GM21619 (cell line): Measurements from ENCODE around the gene IGSF21.

Source experiments
- ATAC-seq: cut with Tn5 transposase; IDR thresholded peaks from one replicate; pipeline ENCODE4 v1.9.1; 2021; ENCODE audit not compliant: unreplicated experiment

Gene IGSF21

GRCh38 chr1:18203645-18204044 lies 96.0 kb downstream of the IGSF21 start:
- no peak for ATAC-seq

- no peak for ATAC-seq
Measured at GRCh38 chr1:18204575-18204974, 97.0 kb downstream of the IGSF21 start.

GRCh38 chr1:18205319-18205718 lies 97.7 kb downstream of the IGSF21 start:
- no peak for ATAC-seq

GRCh38 chr1:18211764-18212163 lies 104.2 kb downstream of the IGSF21 start:
- no peak for ATAC-seq

- no peak for ATAC-seq
Measured at GRCh38 chr1:18217398-18218043, 109.9 kb downstream of the IGSF21 start.

GRCh38 chr1:18229625-18230024 lies 122.0 kb downstream of the IGSF21 start:
- ATAC-seq, result no peak

GRCh38 chr1:18230321-18230720 lies 122.7 kb downstream of the IGSF21 start:
- ATAC-seq, result no peak

GRCh38 chr1:18230840-18231239 lies 123.2 kb downstream of the IGSF21 start:
- ATAC-seq, result no peak

- ATAC-seq, result no peak
Measured at GRCh38 chr1:18232052-18232451, 124.5 kb downstream of the IGSF21 start.

- no peak for ATAC-seq
Measured at GRCh38 chr1:18233176-18233864, 125.7 kb downstream of the IGSF21 start.

GRCh38 chr1:18234790-18235242 lies 127.2 kb downstream of the IGSF21 start:
- ATAC-seq, result no peak

GRCh38 chr1:18237371-18237770 lies 129.8 kb downstream of the IGSF21 start:
- no peak for ATAC-seq

- no peak for ATAC-seq
Measured at GRCh38 chr1:18238190-18238589, 130.6 kb downstream of the IGSF21 start.

- ATAC-seq, result no peak
Measured at GRCh38 chr1:18239671-18240070, 132.1 kb downstream of the IGSF21 start.

- no peak for ATAC-seq
Measured at GRCh38 chr1:18240906-18241305, 133.3 kb downstream of the IGSF21 start.

- no peak for ATAC-seq
Measured at GRCh38 chr1:18241891-18242290, 134.3 kb downstream of the IGSF21 start.

GRCh38 chr1:18243503-18244175 lies 136.0 kb downstream of the IGSF21 start:
- no peak for ATAC-seq

- no peak for ATAC-seq
Measured at GRCh38 chr1:18244762-18245161, 137.2 kb downstream of the IGSF21 start.

GRCh38 chr1:18245647-18246046 lies 138.0 kb downstream of the IGSF21 start:
- no peak for ATAC-seq

- ATAC-seq, result no peak
Measured at GRCh38 chr1:18246543-18246942, 138.9 kb downstream of the IGSF21 start.

- no peak for ATAC-seq
Measured at GRCh38 chr1:18247151-18247550, 139.6 kb downstream of the IGSF21 start.

- no peak for ATAC-seq
Measured at GRCh38 chr1:18249631-18250030, 142.0 kb downstream of the IGSF21 start.
